ENCODE data around the gene ZNF254. TPM values are rescaled to one million over a fixed set of nuclear protein-coding genes. Genes with fewer than 3 reads are reported as not detected.
A peak's percentile ranks its signal among the peaks of the same experiment; 100 is the strongest.

Gene ZNF254
- total RNA-seq, 4 donors from 2014 or later = 6.1 to 18.3 (median 8.8) TPM

- H3K36me3 ChIP-seq = peaks cover 0 to 36% (median 8%) of the 10 kb centered on the region in 3 donors
- TF ChIP-seq POLR2A (IDR thresholded peaks at IDR 0.05) = no peak
- no peak for TF ChIP-seq CTCF (IDR thresholded peaks at IDR 0.05)
- no peak overlapping the region for H3K4me3 ChIP-seq
- H3K9me3 ChIP-seq = peaks cover 0 to 91% (median 68%) of the 10 kb centered on the region in 3 donors
- intact Hi-C loops (cut with DNase I) = no loop called here
- H3K27me3 ChIP-seq = no peaks in the 10 kb centered on the region
- H3K27ac ChIP-seq = no peak overlapping the region
- H3K4me1 ChIP-seq = no peaks in the 10 kb centered on the region
- DNase-seq = no peak
Measured at GRCh38 chr19:24140591-24140990, 53.6 kb downstream of the ZNF254 start.

- H3K27ac ChIP-seq = no peak overlapping the region
- peaks cover 0 to 26% (median 8%) of the 10 kb centered on the region in 3 donors for H3K36me3 ChIP-seq
- no peak for DNase-seq
- H3K9me3 ChIP-seq = peaks cover 0 to 90% (median 65%) of the 10 kb centered on the region in 3 donors
- H3K27me3 ChIP-seq = no peaks in the 10 kb centered on the region
- no peaks in the 10 kb centered on the region for H3K4me1 ChIP-seq
- no peak overlapping the region for H3K4me3 ChIP-seq
- intact Hi-C loops (cut with DNase I) = no loop called here
- TF ChIP-seq CTCF (IDR thresholded peaks at IDR 0.05) = no peak
- TF ChIP-seq POLR2A (IDR thresholded peaks at IDR 0.05) = no peak
Measured at GRCh38 chr19:24141612-24142011, 54.6 kb downstream of the ZNF254 start.

GRCh38 chr19:24142771-24143170, 55.8 kb downstream of the ZNF254 start:
- Histone ChIP-seq H3K36me3 (peaks cover 0 to 24% (median 0%) of the 10 kb centered on the region in 3 donors), H3K27ac (no peak overlapping the region), H3K4me1 (no peaks in the 10 kb centered on the region), H3K4me3 (no peak overlapping the region), H3K27me3 (no peaks in the 10 kb centered on the region), H3K9me3 (peaks cover 0 to 90% (median 60%) of the 10 kb centered on the region in 3 donors)
- DNase-seq = no peak
- TF ChIP-seq POLR2A (IDR thresholded peaks at IDR 0.05) (no peak), CTCF (IDR thresholded peaks at IDR 0.05) (no peak)
- 94 to 98% methylated on average over 3 of the region's 3 CpGs for WGBS, 2 donors
- intact Hi-C loops (cut with DNase I) = no loop called here

- Histone ChIP-seq H3K9me3 (peaks cover 0 to 98% (median 20%) of the 10 kb centered on the region in 3 donors), H3K4me1 (no peaks in the 10 kb centered on the region), H3K36me3 (peaks cover 0 to 23% (median 0%) of the 10 kb centered on the region in 3 donors), H3K27ac (no peak overlapping the region), H3K27me3 (no peaks in the 10 kb centered on the region), H3K4me3 (no peak overlapping the region)
- no peak for DNase-seq
- intact Hi-C loops (cut with DNase I) = no loop called here
- WGBS, 2 donors = 83 to 91% methylated on average over 2 of the region's 2 CpGs
- no peak for TF ChIP-seq POLR2A (IDR thresholded peaks at IDR 0.05)
- peak in 2 of 6 experiments; percentile 12 to 36 for TF ChIP-seq CTCF (IDR thresholded peaks at IDR 0.05)
Measured at GRCh38 chr19:24159707-24160106, 72.7 kb downstream of the ZNF254 start.

- no peak overlapping the region for H3K4me3 ChIP-seq
- no peak for DNase-seq
- H3K36me3 ChIP-seq = peaks cover 0 to 9% (median 0%) of the 10 kb centered on the region in 3 donors
- H3K9me3 ChIP-seq = peaks cover 0 to 93% (median 23%) of the 10 kb centered on the region in 3 donors
- no peak overlapping the region for H3K27ac ChIP-seq
- no peak for TF ChIP-seq CTCF (IDR thresholded peaks at IDR 0.05)
- TF ChIP-seq POLR2A (IDR thresholded peaks at IDR 0.05) = no peak
- intact Hi-C loops (cut with DNase I) = no loop called here
- 83 to 87% methylated on average over 1 to 3 of the region's 3 CpGs for WGBS, 2 donors
- no peaks in the 10 kb centered on the region for H3K27me3 ChIP-seq
- no peaks in the 10 kb centered on the region for H3K4me1 ChIP-seq
Measured at GRCh38 chr19:24166055-24166454, 79.1 kb downstream of the ZNF254 start.

Data from esophagus squamous epithelium (tissue), 5 donors.